HG03354 (cell line): ENCODE measurements around the gene PCED1B.
"Not testable (repeated sequence)": the region's sequence is repeated elsewhere in the genome, so short reads cannot be mapped to it uniquely, and the experiment has no call there.

ENCODE experiments used
- ATAC-seq: cut with Tn5 transposase; IDR thresholded peaks from one replicate; pipeline ENCODE4 v1.9.1; 2021; ENCODE audit warnings: mild to moderate bottlenecking; ENCODE audit not compliant: unreplicated experiment, poor library complexity, severe bottlenecking

Gene PCED1B

GRCh38 chr12:47079468-47079980 lies at the start of gene PCED1B, which contains the start of gene AMIGO2:
PCED1B (plus strand) TSS chr12:47079621; CDS start chr12:47235064, 155,443 bp downstream.
AMIGO2 (minus strand) TSS chr12:47079959; CDS start chr12:47079002, 957 bp downstream.
- peak; percentile 67 for ATAC-seq

GRCh38 chr12:47029903-47030302 lies 49.5 kb upstream of the PCED1B start:
- ATAC-seq, result no peak

GRCh38 chr12:47032644-47033043 lies 46.8 kb upstream of the PCED1B start:
- ATAC-seq, result peak; percentile 55

GRCh38 chr12:47033081-47033480 lies 46.3 kb upstream of the PCED1B start:
- no peak for ATAC-seq

GRCh38 chr12:47033789-47034555 lies 45.4 kb upstream of the PCED1B start:
- no peak for ATAC-seq

- ATAC-seq, result no peak
Observed at GRCh38 chr12:47034661-47035060, 44.8 kb upstream of the PCED1B start.

GRCh38 chr12:47035484-47035883 lies 43.9 kb upstream of the PCED1B start:
- ATAC-seq, result no peak

GRCh38 chr12:47038270-47038748 lies 41.1 kb upstream of the PCED1B start:
- ATAC-seq, result no peak

- no peak for ATAC-seq
Observed at GRCh38 chr12:47039079-47039478, 40.3 kb upstream of the PCED1B start.

- no peak for ATAC-seq
Observed at GRCh38 chr12:47039756-47040155, 39.7 kb upstream of the PCED1B start.

- ATAC-seq, result no peak
Observed at GRCh38 chr12:47041327-47041726, 38.1 kb upstream of the PCED1B start.

- ATAC-seq, result no peak
Observed at GRCh38 chr12:47048541-47048940, 30.9 kb upstream of the PCED1B start.

GRCh38 chr12:47051291-47051690 lies 28.1 kb upstream of the PCED1B start:
- ATAC-seq, result not testable (repeated sequence)

- no peak for ATAC-seq
Observed at GRCh38 chr12:47052274-47052673, 27.1 kb upstream of the PCED1B start.

- no peak for ATAC-seq
Observed at GRCh38 chr12:47053961-47054360, 25.5 kb upstream of the PCED1B start.

GRCh38 chr12:47054659-47055058 lies 24.8 kb upstream of the PCED1B start:
- ATAC-seq, result no peak

- ATAC-seq, result not testable (repeated sequence)
Observed at GRCh38 chr12:47055856-47056255, 23.6 kb upstream of the PCED1B start.

GRCh38 chr12:47056944-47057343 lies 22.5 kb upstream of the PCED1B start:
- ATAC-seq, result not testable (repeated sequence)

- not testable (repeated sequence) for ATAC-seq
Observed at GRCh38 chr12:47058640-47059039, 20.8 kb upstream of the PCED1B start.

GRCh38 chr12:47065546-47065945 lies 13.9 kb upstream of the PCED1B start:
- ATAC-seq, result no peak
